HG03558 (cell line): Measurements from ENCODE around the gene ZFAND3.

Experiments
- ATAC-seq: cut with Tn5 transposase; IDR thresholded peaks from one replicate; pipeline ENCODE4 v1.9.1; 2021; ENCODE audit warnings: moderate number of reproducible peaks; ENCODE audit not compliant: unreplicated experiment; ENCODE audit errors: extremely low read depth

Gene ZFAND3

DNA sequence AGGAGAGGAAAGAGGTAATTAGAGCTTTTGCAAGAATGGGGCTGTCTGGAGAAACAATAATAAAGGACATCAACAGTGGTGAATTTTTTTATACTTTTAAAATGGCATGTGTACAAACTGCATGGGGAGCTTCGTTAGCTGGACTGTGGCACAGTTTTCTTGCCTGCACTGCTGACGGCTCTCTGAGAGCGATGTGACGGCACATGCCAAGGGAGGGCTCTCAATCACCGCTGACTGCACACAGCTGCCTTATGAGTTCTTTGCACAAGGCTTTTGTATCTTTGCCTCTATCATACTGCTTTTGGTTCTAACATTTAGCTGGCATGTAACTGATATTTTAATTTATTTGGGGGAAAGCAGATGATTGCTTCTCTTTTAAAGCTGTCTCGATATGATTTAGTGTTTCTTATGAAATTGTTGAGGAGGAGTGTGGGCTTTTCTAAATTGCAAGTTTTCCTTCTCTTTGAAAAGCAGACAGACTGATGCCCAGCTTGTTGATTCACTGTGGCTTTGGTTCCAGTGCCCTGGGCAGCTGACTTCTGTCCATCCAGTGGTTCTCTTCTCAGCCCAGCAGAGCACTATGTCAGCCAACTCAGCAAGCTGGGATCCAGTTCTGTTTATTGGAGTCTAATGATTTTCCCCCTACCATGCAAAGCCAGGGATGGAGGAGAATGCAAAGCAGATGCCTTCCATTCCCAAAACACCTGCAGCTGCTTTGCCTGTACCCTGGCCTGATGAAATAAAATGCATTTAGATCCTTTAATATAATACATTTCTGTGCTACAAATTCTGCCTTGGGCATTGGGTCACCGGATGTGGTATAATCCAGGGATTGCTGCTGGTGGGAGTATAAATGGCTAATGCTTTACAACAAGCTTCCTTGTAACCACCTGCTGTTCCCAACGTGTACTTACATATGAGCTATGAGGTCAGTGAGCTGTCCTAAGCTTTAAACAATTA is 323.9 kb downstream of the ZFAND3 start:
- ATAC-seq, result no peak

- ATAC-seq, result no peak
Measured at GRCh38 chr6:38144365-38144945, 324.9 kb downstream of the ZFAND3 start.

GRCh38 chr6:38146021-38146733 is 326.6 kb downstream of the ZFAND3 start:
- ATAC-seq, result no peak

DNA sequence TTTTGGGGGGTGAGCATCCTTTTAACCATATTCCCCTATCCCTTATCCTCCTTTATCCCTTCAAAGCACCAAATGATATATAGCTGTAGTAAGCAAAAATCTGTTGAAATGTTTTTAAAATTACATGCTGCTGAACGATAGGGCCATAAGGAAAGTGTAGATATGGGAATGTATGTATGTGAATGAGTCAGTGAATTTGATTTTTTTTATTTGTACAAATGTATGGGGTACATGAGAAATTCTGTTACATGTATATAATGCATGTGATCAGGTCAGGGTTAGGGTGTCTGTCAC is 327.2 kb downstream of the ZFAND3 start:
- no peak for ATAC-seq

DNA sequence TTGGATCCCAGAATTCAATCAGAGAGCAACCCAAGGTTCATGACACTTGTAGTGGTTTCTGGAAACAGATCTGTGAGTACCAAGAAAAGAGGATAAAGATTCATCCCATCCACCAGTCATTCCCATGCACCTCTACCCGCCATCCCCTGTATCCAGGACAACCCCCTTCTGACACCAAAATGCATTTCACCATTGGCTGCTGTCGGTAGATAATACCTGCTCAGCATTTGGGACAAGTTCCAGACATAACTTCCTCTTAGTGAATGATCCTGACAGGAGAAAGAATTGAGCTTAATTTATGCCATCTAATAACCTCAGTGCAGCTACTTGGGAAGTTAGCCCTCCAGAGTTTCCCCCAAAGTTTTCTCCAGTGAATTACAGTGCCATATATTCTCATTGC is 329.1 kb downstream of the ZFAND3 start:
- no peak for ATAC-seq

GRCh38 chr6:38149531-38149930 is 330.0 kb downstream of the ZFAND3 start:
- ATAC-seq, result no peak

DNA sequence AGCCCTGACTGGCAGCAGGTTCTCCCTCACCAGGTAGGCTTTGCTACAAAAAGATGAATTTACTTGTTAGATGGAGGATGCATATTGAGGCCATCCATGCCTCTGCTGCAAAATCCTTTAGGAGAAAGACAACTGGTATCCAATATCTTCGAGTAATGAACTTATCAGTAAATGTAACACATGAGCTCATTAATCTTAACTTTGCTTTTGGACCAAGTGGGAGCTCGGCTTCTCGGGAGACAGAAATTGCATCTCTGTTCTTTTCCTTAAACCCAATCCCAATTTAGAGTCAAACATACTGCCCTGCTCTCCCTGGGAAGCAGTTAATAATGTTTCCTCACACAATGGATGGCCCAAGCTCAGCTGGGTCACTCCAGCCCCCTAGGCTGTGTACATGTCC is 330.5 kb downstream of the ZFAND3 start:
- no peak for ATAC-seq

GRCh38 chr6:38150681-38151296 is 331.3 kb downstream of the ZFAND3 start:
- no peak for ATAC-seq

- ATAC-seq, result no peak
Measured at GRCh38 chr6:38151580-38152500, 332.3 kb downstream of the ZFAND3 start.

DNA sequence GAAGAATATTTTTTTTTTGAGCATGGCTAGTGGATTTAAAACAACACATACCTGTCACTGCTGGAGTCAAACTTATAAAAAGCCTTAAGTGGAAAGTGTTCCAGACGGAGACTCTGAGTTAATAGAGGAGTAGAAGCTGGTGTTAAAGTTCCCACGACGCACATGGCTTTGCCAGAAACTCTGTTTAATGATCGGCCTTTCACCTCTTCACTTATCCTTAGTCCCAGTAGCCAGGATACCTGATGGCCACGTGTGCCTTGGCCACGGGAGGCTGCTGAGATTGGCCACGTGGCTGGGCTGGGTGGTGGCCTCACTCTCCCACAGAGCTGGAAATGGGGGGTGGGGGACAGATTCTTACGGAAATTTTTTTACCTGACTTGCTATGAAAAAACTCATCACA is 333.1 kb downstream of the ZFAND3 start:
- no peak for ATAC-seq

DNA sequence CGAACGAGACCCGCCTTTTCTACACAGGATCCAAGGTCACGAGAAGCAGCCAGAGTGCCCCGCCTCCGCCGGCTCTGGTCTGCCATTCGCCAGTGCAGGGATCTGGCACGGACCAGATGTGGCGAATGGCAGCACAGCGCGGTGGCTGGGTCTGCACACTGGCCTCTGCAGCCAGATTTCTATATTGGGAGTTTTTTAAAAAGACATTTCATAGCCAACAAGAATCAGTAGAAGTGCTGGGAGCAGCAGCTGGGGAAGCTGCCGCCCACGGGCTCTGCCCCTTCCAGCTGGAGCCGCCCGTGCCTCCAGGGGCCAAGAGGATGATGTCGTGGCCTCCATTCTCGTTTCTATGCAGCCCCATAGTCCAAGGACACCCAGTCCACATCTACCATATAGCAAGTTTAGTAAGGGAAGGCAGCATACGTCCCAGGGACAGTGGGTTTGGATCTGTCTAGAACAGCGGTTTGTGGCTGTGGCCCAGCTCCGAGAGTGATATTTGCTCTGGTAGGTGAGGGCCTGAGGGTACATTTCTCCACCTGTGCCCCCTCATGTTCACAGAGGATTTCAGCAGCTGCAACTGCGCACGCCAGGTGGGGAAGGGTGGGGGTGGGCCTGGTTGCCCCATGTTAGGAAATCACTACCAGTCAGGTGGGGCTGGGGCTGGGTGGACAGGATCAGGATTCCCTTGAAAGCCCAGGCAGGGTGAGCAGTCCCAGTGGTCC is 333.7 kb downstream of the ZFAND3 start:
- no peak for ATAC-seq

- ATAC-seq, result no peak
Measured at GRCh38 chr6:38153798-38154345, 334.3 kb downstream of the ZFAND3 start.

GRCh38 chr6:38154731-38155130 is 335.2 kb downstream of the ZFAND3 start:
- ATAC-seq, result no peak

- no peak for ATAC-seq
Measured at GRCh38 chr6:38155144-38155543, 335.6 kb downstream of the ZFAND3 start.

- ATAC-seq, result no peak
Measured at GRCh38 chr6:38155621-38156204, 336.2 kb downstream of the ZFAND3 start.

- ATAC-seq, result no peak
Measured at GRCh38 chr6:38156818-38157565, 337.5 kb downstream of the ZFAND3 start.

DNA sequence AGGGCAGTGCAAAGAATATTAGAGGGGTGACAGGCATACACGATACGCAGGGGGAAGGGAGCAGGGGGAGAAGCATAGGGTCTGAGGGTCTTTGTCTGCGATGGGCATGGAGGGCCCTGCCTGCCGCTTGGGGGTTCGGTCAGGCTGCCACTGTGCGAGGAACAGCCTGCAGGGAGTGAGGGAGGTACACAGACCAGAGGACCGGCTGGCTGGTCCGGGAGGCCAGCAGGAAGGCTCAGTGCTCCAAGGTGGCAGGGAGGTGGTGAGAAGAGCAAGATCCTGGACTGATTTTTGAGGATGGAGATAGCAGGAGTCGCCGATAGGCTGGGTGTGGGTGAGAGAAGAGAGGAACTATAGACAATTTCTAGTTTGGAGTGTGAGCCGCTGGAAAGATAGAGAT is 338.4 kb downstream of the ZFAND3 start:
- no peak for ATAC-seq
